H9 (cell line): ENCODE measurements around the gene MYLK. TPM values are rescaled to one million over a fixed set of nuclear protein-coding genes. Genes with fewer than 3 reads are reported as not detected.

ENCODE experiments used
- DNase-seq: peaks from one replicate; pipeline ENCODE4 v3.0.0-alpha.2; 2017
- H2AFZ ChIP-seq: one replicate; pipeline ENCODE4 v1.6.1; 2013; ENCODE audit warnings: mild to moderate bottlenecking, low read length, control low read depth, moderate library complexity
- H2AK5ac ChIP-seq: 2 replicates; pipeline ENCODE4 v1.6.1; 2013; ENCODE audit warnings: low read length, control low read depth, mixed read lengths; ENCODE audit not compliant: insufficient read length
- H2BK120ac ChIP-seq: one replicate; pipeline ENCODE4 v1.6.1; 2013; ENCODE audit warnings: low read depth, mild to moderate bottlenecking, low read length, control low read depth, inconsistent platforms; ENCODE audit not compliant: poor library complexity, severe bottlenecking
- H2BK12ac ChIP-seq: 2 replicates; pipeline ENCODE4 v1.6.1; 2013; ENCODE audit warnings: low read length, control low read depth, mixed read lengths, low read depth; ENCODE audit not compliant: insufficient read length
- H2BK15ac ChIP-seq: 2 replicates; pipeline ENCODE4 v1.6.1; 2013; ENCODE audit warnings: low read depth, low read length, control low read depth
- H2BK20ac ChIP-seq: one replicate; pipeline ENCODE4 v1.6.1; 2013; ENCODE audit warnings: low read depth, mild to moderate bottlenecking, low read length, control low read depth, inconsistent platforms; ENCODE audit not compliant: poor library complexity, severe bottlenecking
- H2BK5ac ChIP-seq: 2 replicates; pipeline ENCODE4 v1.6.1; 2013; ENCODE audit warnings: low read length, control low read depth, mixed read lengths; ENCODE audit not compliant: insufficient read length
- H3K14ac ChIP-seq: 2 replicates; pipeline ENCODE4 v1.6.1; 2013; ENCODE audit warnings: low read length, control low read depth; ENCODE audit not compliant: insufficient read depth
- H3K18ac ChIP-seq: 2 replicates; pipeline ENCODE4 v1.6.1; 2013; ENCODE audit warnings: low read depth, mild to moderate bottlenecking, mixed read lengths, low read length, control low read depth; ENCODE audit not compliant: insufficient read length
- H3K23ac ChIP-seq: 2 replicates; pipeline ENCODE4 v1.6.1; 2013; ENCODE audit warnings: low read length, control low read depth, mixed read lengths, low read depth; ENCODE audit not compliant: insufficient read length
- H3K23me2 ChIP-seq: 2 replicates; pipeline ENCODE4 v1.6.1; 2013; ENCODE audit warnings: low read depth, mild to moderate bottlenecking, mixed read lengths, low read length, control low read depth; ENCODE audit not compliant: insufficient read length, poor library complexity, severe bottlenecking
- H3K27ac ChIP-seq: 2 replicates; pipeline ENCODE4 v1.5.1; 2013; ENCODE audit warnings: low read length, control low read depth, mixed read lengths, low read depth; ENCODE audit not compliant: insufficient read length
- H3K27me3 ChIP-seq: 2 replicates; pipeline ENCODE4 v1.6.1; 2013; ENCODE audit warnings: low read length, control low read depth, inconsistent platforms; ENCODE audit not compliant: insufficient read depth
- H3K4ac ChIP-seq: 2 replicates; pipeline ENCODE4 v1.6.1; 2013; ENCODE audit warnings: low read depth, mild to moderate bottlenecking, control low read depth, inconsistent platforms, low read length, moderate library complexity
- H3K4me1 ChIP-seq: 2 replicates; pipeline ENCODE4 v1.6.1; 2013; ENCODE audit warnings: low read length, control low read depth, inconsistent platforms; ENCODE audit not compliant: insufficient read depth
- H3K4me2 ChIP-seq: 2 replicates; pipeline ENCODE4 v1.6.1; 2013; ENCODE audit warnings: low read length, control low read depth, mixed read lengths; ENCODE audit not compliant: insufficient read length, insufficient read depth
- H3K56ac ChIP-seq: 2 replicates; pipeline ENCODE4 v1.6.1; 2013; ENCODE audit warnings: low read depth, mild to moderate bottlenecking, mixed read lengths, low read length, control low read depth; ENCODE audit not compliant: insufficient read length
- H3K79me1 ChIP-seq: 2 replicates; pipeline ENCODE4 v1.6.1; 2013; ENCODE audit warnings: low read depth, mild to moderate bottlenecking, moderate library complexity, low read length, control low read depth, inconsistent platforms; ENCODE audit not compliant: insufficient read depth, poor library complexity, severe bottlenecking
- H3K79me2 ChIP-seq: 2 replicates; pipeline ENCODE4 v1.6.1; 2013; ENCODE audit warnings: low read length, control low read depth, inconsistent platforms; ENCODE audit not compliant: insufficient read depth
- H3K9ac ChIP-seq: 2 replicates; pipeline ENCODE4 v1.6.1; 2013; ENCODE audit warnings: low read length, control low read depth, mixed read lengths; ENCODE audit not compliant: insufficient read length; ENCODE audit errors: extremely low read depth
- H3K9me3 ChIP-seq: one replicate; pipeline ENCODE4 v1.6.1; 2013; ENCODE audit warnings: low read depth, low read length, inconsistent platforms; ENCODE audit not compliant: control insufficient read depth
- H3T11ph ChIP-seq: one replicate; pipeline ENCODE4 v1.6.1; 2013; ENCODE audit warnings: mild to moderate bottlenecking, low read length, control low read depth, inconsistent platforms
- H4K20me1 ChIP-seq: one replicate; pipeline ENCODE4 v1.6.1; 2013; ENCODE audit not compliant: control insufficient read depth, insufficient read length, insufficient read depth
- H4K5ac ChIP-seq: 2 replicates; pipeline ENCODE4 v1.6.1; 2013; ENCODE audit warnings: low read depth, mild to moderate bottlenecking, mixed read lengths, low read length, control low read depth; ENCODE audit not compliant: insufficient read length
- H4K8ac ChIP-seq: replicated peaks from 2 replicates; pipeline ENCODE4 v1.6.1; 2013; ENCODE audit warnings: low read length, control low read depth, mixed read lengths, low read depth; ENCODE audit not compliant: insufficient read length
- H4K91ac ChIP-seq: 2 replicates; pipeline ENCODE4 v1.6.1; 2013; ENCODE audit warnings: low read depth, mild to moderate bottlenecking, moderate library complexity, mixed read lengths, low read length, control low read depth; ENCODE audit not compliant: insufficient read length
- H3K27ac Mint-ChIP-seq, 3 experiments: 2 replicates in 2 of 3; 3 replicates in 1 of 3; pipeline ENCODE4 v1.8.0; 2020 to 2021; ENCODE audit warnings: mixed read lengths in 3 of 3, mild to moderate bottlenecking in 1 of 3, moderate library complexity in 1 of 3
- H3K27me3 Mint-ChIP-seq: 2 replicates; pipeline ENCODE4 v1.8.0; 2021; ENCODE audit warnings: low read depth, mild to moderate bottlenecking, moderate library complexity, mixed read lengths
- H3K36me3 Mint-ChIP-seq, 3 experiments: 2 replicates in 2 of 3; 3 replicates in 1 of 3; pipeline ENCODE4 v1.8.0; 2020 to 2021; ENCODE audit warnings: low read depth in 3 of 3, mixed read lengths in 3 of 3; ENCODE audit not compliant: insufficient read depth in 1 of 3
- H3K4me1 Mint-ChIP-seq, 2 experiments: 2 replicates each; pipeline ENCODE4 v1.8.0; 2020; ENCODE audit warnings: mixed read lengths in 2 of 2
- H3K4me3 Mint-ChIP-seq, 2 experiments: 2 replicates in 1 of 2; 3 replicates in 1 of 2; pipeline ENCODE4 v1.8.0; 2020 to 2021; ENCODE audit warnings: mild to moderate bottlenecking in 2 of 2, mixed read lengths in 2 of 2, moderate library complexity in 1 of 2
- H3K9me3 Mint-ChIP-seq, 2 experiments: 2 replicates in 1 of 2; 3 replicates in 1 of 2; pipeline ENCODE4 v1.8.0; 2020; ENCODE audit warnings: mild to moderate bottlenecking in 2 of 2, mixed read lengths in 2 of 2, moderate library complexity in 1 of 2
- CTCF ChIP-seq: fragments of 200-600 bp; sonication (generic); conservative IDR thresholded peaks from 3 replicates; pipeline ENCODE4 v1.8.0; 2021; ENCODE audit warnings: antibody characterized with exemption, mild to moderate bottlenecking
- WGBS: extraction: QIAGEN DNeasy Blood & Tissue Kit; methylation state at CpG from one replicate; pipeline ENCODE4 v1.1.7; 2013; ENCODE audit warnings: missing lambda C conversion rate, low lambda C conversion rate, mixed read lengths; ENCODE audit not compliant: insufficient read length; ENCODE audit errors: extremely low coverage; 5-methylcytosine and 5-hydroxymethylcytosine counted together
- total RNA-seq: library from RNA; stranded (reverse); gene quantifications from 2 replicates; pipeline ENCODE4 v1.2.1, GENCODE V29; 2021

Gene MYLK
- total RNA-seq, 1 experiment from 2014 or later: 10.1 TPM

GRCh38 chr3:123872621-123873020 lies 11.5 kb downstream of the MYLK start:
- no peaks in the 10 kb centered on the region for H3K79me2 ChIP-seq
- H2BK20ac ChIP-seq: no peak overlapping the region
- H3K27ac ChIP-seq: no peak overlapping the region
- H2BK12ac ChIP-seq: no peak overlapping the region
- TF ChIP-seq CTCF: no peak
- H3K18ac ChIP-seq: no peak overlapping the region
- H3K9ac ChIP-seq: no peak overlapping the region
- no peak for DNase-seq
- peak overlapping the region; percentile 26 for H3K23ac ChIP-seq
- H3K4me1 Mint-ChIP-seq: peaks cover 18 to 26% of the 10 kb centered on the region in 2 experiments
- no peak overlapping the region for H3K4me2 ChIP-seq
- no peaks in the 10 kb centered on the region for H3K79me1 ChIP-seq
- WGBS: no CpG with 5 or more reads among the region's 1 CpG
- no peak overlapping the region for H3K14ac ChIP-seq
- H2BK5ac ChIP-seq: no peak overlapping the region
- no peak overlapping the region for H2BK15ac ChIP-seq
- H3K27ac Mint-ChIP-seq: no peak overlapping the region
- H3K4ac ChIP-seq: no peak overlapping the region
- no peaks in the 10 kb centered on the region for H3K23me2 ChIP-seq
- H3K4me1 ChIP-seq: no peaks in the 10 kb centered on the region
- no peak overlapping the region for H4K5ac ChIP-seq
- no peak overlapping the region for H2AK5ac ChIP-seq
- no peak overlapping the region for H3T11ph ChIP-seq
- no peaks in the 10 kb centered on the region for H3K27me3 ChIP-seq
- H4K8ac ChIP-seq: no peak overlapping the region
- no peaks in the 10 kb centered on the region for H3K9me3 Mint-ChIP-seq
- no peaks in the 10 kb centered on the region for H3K9me3 ChIP-seq
- H3K36me3 Mint-ChIP-seq: peaks cover 0 to 5% (median 0%) of the 10 kb centered on the region in 3 experiments; a peak in 2 of 7 replicates
- no peaks in the 10 kb centered on the region for H3K27me3 Mint-ChIP-seq
- no peak overlapping the region for H3K56ac ChIP-seq
- H4K20me1 ChIP-seq: no peaks in the 10 kb centered on the region
- H2BK120ac ChIP-seq: no peak overlapping the region
- H4K91ac ChIP-seq: no peak overlapping the region
- H2AFZ ChIP-seq: no peak overlapping the region
- H3K4me3 Mint-ChIP-seq: no peak overlapping the region
